ENCODE measurements around the gene SCYGR5.
"Not testable (repeated sequence)": the region's sequence is repeated elsewhere in the genome, so short reads cannot be mapped to it uniquely, and the experiment has no call there.

Gene SCYGR5

DNA sequence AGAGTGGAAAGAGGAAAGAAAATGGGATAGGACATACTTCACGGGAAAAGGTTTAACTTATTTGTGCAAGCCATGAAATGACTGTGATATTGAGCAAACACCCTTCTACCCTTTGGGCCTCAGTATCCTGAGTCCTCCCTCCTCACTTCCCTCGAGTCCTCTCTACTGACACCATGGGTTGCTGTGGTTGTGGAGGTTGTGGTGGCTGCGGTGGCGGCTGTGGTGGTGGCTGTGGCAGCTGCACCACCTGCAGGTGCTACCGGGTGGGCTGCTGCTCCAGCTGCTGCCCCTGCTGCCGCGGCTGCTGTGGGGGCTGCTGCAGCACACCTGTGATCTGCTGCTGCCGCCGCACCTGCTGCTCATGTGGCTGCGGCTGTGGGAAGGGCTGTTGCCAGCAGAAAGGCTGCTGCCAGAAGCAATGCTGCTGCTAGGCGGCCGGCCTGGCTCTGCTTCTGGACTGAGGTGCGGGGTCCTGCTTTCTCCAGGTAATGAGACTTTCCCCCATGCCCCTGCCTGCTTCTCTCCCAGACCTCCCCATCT is at the start of gene SCYGR5:
SCYGR5 (plus strand) TSS at position 174 of the 540 bp plus-strand sequence; CDS start at position 174, 0 bp downstream.
- DNase-seq (ENCODE audit: low read depth in 1 of 2, low spot score in 1 of 2) = not testable (repeated sequence)

GRCh38 chr2:227617316-227618230 is 49.0 kb upstream of the SCYGR5 start, which contains the start of gene SCYGR4:
SCYGR4 (plus strand) TSS chr2:227617498; CDS start chr2:227617498, 0 bp downstream.
- DNase-seq (ENCODE audit: low read depth in 1 of 2, low spot score in 1 of 2) = no peak

- no peak for DNase-seq (ENCODE audit: low read depth in 1 of 2, low spot score in 1 of 2)
These were observed 43.4 kb upstream of the SCYGR5 start for GRCh38 chr2:227623226-227623625.

- DNase-seq (ENCODE audit: low read depth in 1 of 2, low spot score in 1 of 2) = no peak
These were observed 41.2 kb upstream of the SCYGR5 start for GRCh38 chr2:227625420-227625819.

DNA sequence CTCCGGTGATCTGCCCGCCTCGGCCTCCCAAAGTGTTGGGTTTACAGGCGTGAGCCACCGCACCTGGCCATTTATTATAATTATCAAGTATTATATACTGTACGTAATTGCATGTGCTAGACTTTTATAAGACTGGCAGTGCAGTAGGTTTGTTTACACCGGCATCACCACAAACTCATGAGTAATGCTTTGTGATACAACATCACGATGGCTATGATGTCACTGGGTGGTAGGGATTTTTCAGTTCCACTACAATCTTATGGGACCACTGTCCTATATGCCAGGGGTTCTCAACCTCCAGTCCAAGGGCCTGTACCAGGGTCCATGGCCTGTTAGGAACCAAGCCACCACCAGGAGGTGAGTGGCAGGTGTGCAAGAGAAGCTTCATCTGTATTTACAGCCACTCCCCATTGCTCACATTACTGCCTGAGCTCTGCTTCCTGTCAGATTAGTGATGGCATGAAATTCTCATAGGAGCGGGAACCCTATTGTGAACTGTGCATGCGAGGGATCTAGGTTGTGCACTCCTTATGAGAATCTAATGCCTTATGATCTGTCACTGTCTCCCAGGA is 39.9 kb upstream of the SCYGR5 start:
- DNase-seq (ENCODE audit: low read depth in 1 of 2, low spot score in 1 of 2) = no peak

- no peak for DNase-seq (ENCODE audit: low read depth in 1 of 2, low spot score in 1 of 2)
These were observed 38.8 kb upstream of the SCYGR5 start for GRCh38 chr2:227627769-227628168.

GRCh38 chr2:227629435-227629834 is 37.2 kb upstream of the SCYGR5 start:
- no peak for DNase-seq (ENCODE audit: low read depth in 1 of 2, low spot score in 1 of 2)

DNA sequence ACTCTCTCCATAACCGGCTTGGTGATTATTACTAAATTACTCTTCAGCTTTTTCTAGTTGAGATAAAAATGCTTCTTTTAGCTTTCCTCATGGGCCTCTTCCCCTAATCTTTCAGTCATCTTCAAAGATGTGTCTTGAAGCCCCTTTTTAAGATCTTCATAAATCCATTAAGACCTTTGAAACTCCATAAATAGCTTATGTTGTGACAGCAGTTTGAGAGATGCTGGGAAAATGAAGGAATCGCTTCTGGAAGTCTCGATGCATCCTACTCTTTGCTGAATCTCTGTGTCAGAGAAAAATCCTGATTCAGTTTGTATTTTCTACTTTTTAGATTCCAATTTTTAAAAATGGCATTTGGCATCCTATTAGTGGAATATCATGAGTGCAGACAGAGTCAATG is 36.3 kb upstream of the SCYGR5 start:
- no peak for DNase-seq (ENCODE audit: low read depth in 1 of 2, low spot score in 1 of 2)

DNA sequence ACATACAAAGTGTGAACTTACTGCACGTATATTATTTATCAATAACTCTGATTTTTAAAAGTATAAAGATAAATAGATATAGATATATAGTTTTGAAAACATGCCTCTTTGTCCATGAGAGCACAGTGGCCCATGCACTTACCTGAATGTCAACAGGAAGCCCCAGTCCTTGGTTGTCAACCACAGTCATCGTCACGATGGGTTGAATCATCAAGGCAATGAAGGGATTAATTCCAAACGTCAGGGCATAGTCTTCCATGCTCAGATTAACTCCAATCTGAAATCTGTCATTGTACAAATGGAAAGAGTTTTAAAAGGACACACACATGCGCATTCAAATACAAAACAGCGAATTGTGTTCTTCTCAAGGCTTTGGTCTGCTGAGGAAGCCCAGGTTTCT is 33.8 kb upstream of the SCYGR5 start:
- no peak for DNase-seq (ENCODE audit: low read depth in 1 of 2, low spot score in 1 of 2)

- DNase-seq (ENCODE audit: low read depth in 1 of 2, low spot score in 1 of 2) = no peak
These were observed 32.4 kb upstream of the SCYGR5 start for GRCh38 chr2:227634201-227634600.

DNA sequence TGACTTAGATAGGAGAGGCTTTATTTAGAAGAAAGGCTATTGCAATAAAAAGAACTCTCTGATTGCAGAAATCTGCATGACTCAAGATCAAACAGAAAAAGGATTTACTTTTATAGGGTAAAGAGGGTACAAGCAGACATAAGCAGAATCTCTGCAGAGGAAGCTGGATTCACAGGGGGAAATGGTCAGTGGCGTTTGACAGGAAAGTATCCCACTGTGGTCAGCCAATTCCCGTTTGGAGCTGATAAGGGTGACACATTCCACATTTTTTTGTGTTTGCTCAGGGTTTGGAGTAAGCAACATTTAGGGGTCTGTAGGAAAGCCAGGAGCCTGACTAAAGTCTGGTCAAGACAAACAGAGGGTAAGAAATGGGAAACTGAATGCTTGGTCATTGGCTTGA is 23.9 kb upstream of the SCYGR5 start:
- DNase-seq (ENCODE audit: low read depth in 1 of 2, low spot score in 1 of 2) = no peak

DNA sequence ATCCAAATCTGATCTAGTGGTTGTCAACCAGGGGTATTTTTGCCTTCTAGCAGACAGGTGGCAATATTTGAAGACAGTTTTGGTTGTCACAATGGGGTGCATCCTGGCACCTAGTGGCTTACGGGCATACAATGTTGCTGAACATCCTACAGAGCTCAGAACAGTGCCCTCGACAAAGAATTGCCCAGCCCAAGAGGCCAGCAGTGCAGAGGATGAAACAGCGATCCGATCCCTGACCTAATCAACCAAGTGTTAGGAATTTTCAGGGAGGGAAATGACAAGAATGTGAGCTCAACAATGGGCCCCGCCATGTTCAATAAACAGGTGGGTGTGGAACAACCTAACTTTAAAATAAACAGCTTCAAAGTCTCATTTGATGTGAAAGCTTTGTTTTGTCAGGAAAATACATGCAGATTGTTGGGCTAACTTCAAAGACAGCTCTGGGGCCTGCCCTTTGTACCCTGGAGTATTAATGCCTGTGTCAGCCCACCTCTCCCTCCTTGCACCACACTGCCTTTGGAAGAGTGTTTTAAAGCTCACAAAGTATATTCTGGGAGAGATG is 22.5 kb upstream of the SCYGR5 start:
- DNase-seq (ENCODE audit: low read depth in 1 of 2, low spot score in 1 of 2) = no peak

GRCh38 chr2:227653419-227653818 is 13.2 kb upstream of the SCYGR5 start:
- DNase-seq (ENCODE audit: low read depth in 1 of 2, low spot score in 1 of 2) = no peak

GRCh38 chr2:227654426-227654825 is 12.2 kb upstream of the SCYGR5 start:
- DNase-seq (ENCODE audit: low read depth in 1 of 2, low spot score in 1 of 2) = no peak

DNA sequence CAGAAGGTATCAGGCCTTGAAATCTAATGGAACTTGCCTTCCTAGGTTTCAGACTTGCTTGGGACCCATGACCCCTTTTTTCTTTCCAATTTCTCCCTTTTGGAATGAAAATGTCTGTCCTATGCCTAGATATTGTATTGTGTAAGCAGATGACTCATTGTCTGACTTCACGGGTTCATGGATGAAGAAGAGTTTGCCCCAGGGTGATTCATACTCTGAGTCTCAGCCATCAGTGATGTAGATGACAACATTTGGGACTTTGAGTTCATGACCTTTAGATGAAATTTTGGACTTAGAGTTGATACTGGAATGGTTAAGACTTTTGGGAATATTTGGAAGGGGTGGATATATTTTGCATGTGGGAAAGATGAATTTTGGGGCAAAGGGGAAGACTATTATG is 11.2 kb upstream of the SCYGR5 start:
- peak in 1 of 2 donors; percentile 10 for DNase-seq (ENCODE audit: low read depth in 1 of 2, low spot score in 1 of 2)

GRCh38 chr2:227657199-227657845 is 9.3 kb upstream of the SCYGR5 start:
- no peak for DNase-seq (ENCODE audit: low read depth in 1 of 2, low spot score in 1 of 2)

- DNase-seq (ENCODE audit: low read depth in 1 of 2, low spot score in 1 of 2) = no peak
These were observed 5.5 kb upstream of the SCYGR5 start for GRCh38 chr2:227661025-227661649.

DNA sequence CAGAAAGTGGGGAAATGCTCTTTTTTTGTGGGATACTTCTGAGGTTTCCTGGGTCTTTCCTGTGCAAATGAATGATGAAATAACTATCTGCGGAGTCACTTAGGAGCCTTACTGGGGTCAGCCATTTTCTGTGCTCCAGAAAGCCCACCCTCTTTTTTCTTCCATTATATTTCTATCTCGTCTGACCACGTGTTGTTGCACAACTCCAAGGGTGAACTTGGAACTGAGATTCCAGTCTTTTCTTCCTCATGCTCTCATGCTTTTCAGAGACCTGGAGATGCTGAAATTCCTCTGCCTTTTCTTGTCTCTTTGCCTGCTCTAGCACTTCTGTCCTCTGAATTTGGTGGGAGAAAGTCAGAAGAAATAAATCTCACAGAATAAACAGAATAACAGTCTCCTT is 4.8 kb upstream of the SCYGR5 start:
- DNase-seq (ENCODE audit: low read depth in 1 of 2, low spot score in 1 of 2) = no peak

DNA sequence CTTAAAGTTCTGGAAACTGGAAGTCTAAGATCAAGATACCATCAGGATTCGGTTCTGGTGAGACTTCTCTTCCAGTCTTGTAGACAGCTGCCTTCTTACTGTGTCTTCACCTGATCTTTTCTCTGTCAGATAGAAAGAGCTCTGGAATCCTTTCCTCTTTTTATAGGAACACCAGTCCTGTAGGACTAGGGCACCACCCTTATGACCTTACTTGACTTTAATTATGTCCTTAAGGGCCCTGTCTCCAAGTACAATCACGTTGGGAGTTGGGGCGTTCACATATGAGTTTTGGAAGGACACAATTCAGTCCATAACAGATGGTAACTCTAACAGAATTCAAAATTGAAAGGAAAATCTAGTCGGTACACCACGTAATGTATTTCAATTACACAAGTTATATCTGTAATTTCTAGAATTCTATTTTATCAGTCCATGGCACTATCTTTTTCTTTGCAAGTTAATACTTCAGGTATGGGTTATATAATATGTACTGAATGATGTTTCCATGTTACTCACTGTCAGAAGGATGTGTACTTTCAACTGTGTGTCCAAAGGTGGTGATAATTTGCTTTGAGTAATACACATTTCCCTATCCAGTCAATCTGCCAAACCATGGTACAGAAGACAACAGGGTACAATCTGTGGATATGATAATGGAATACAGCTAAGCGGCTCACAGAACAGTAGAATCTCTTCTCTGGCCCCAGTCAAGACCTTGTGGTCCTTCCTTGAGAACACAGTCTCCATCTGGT is 1.2 kb upstream of the SCYGR5 start:
- no peak for DNase-seq (ENCODE audit: low read depth in 1 of 2, low spot score in 1 of 2)
